A549 (cell line): Measurements from ENCODE around the gene AFAP1L2. TPM values are rescaled to one million over a fixed set of nuclear protein-coding genes. Genes with fewer than 3 reads are reported as not detected.

Experiments used
- CBX2 ChIP-seq: fragments of 200-600 bp; sonication (generic); IDR thresholded peaks from 2 replicates; pipeline ENCODE4 v1.6.1; 2016; ENCODE audit warnings: low read depth, mild to moderate bottlenecking, borderline replicate concordance
- CEBPB ChIP-seq, 2 experiments: fragments of >200 bp in 1 of 2; sonication (Bioruptor Twin) in 1 of 2; formaldehyde crosslinking in 1 of 2; IDR thresholded peaks; 2 replicates each; pipeline ENCODE4 v1.6.1; 2012 to 2016
- CHD2 ChIP-seq: fragments of 150-350 bp; IDR thresholded peaks from 2 replicates; pipeline ENCODE4 v1.6.1; 2014; ENCODE audit warnings: low read length; ENCODE audit not compliant: partially characterized antibody
- EHF ChIP-seq: fragments of 250-450 bp; sonication (Bioruptor Pico); IDR thresholded peaks from 2 replicates; pipeline ENCODE4 v1.5.0; 2020; ENCODE audit warnings: mild to moderate bottlenecking
- EP300 ChIP-seq, 2 experiments: fragments of >200 bp; sonication (Bioruptor Twin); formaldehyde crosslinking; IDR thresholded peaks; 2 replicates in 1 of 2; 3 replicates in 1 of 2; pipeline ENCODE4 v1.6.1; 2016 to 2017
- ESRRA ChIP-seq: fragments of 150-350 bp; IDR thresholded peaks from 2 replicates; pipeline ENCODE4 v1.6.1; 2014; ENCODE audit warnings: mild to moderate bottlenecking, low read length, borderline replicate concordance
- FOSL2 ChIP-seq, 2 experiments: fragments of 450-650 bp in 1 of 2; fragments of >200 bp in 1 of 2; sonication (Bioruptor Twin) in 1 of 2; formaldehyde crosslinking; IDR thresholded peaks; 2 replicates each; pipeline versions ENCODE4 v1.5.0 to v1.6.1; 2016 to 2020; ENCODE audit warnings: mild to moderate bottlenecking in 1 of 2, moderate library complexity in 1 of 2
- FOXS1 ChIP-seq: fragments of 250-450 bp; sonication (Bioruptor Pico); IDR thresholded peaks from 2 replicates; pipeline ENCODE4 v1.5.0; 2020; ENCODE audit warnings: mild to moderate bottlenecking, moderate library complexity
- HEYL ChIP-seq: fragments of 250-450 bp; sonication (Bioruptor Pico); IDR thresholded peaks from 2 replicates; pipeline ENCODE4 v1.8.0; 2021; ENCODE audit warnings: mild to moderate bottlenecking, moderate library complexity
- HOXB5 ChIP-seq: fragments of 250-450 bp; sonication (Bioruptor Pico); IDR thresholded peaks from 2 replicates; pipeline ENCODE4 v1.5.0; 2020; ENCODE audit warnings: mild to moderate bottlenecking, moderate library complexity
- KDM1A ChIP-seq: fragments of 200-600 bp; sonication (generic); IDR thresholded peaks from 2 replicates; pipeline ENCODE4 v1.6.1; 2016; ENCODE audit warnings: low read depth, mild to moderate bottlenecking
- KDM5A ChIP-seq: fragments of 200-600 bp; sonication (generic); IDR thresholded peaks from 2 replicates; pipeline ENCODE4 v1.6.1; 2016; ENCODE audit warnings: antibody characterized with exemption, mild to moderate bottlenecking
- MAFK ChIP-seq: fragments of 450-650 bp; IDR thresholded peaks from 2 replicates; pipeline ENCODE4 v1.6.1; 2014; ENCODE audit not compliant: partially characterized antibody
- MAZ ChIP-seq: fragments of 150-350 bp; IDR thresholded peaks from 2 replicates; pipeline ENCODE4 v1.6.1; 2014; ENCODE audit warnings: antibody characterized with exemption, low read depth, low read length, borderline replicate concordance
- MYC ChIP-seq: IDR thresholded peaks from 2 replicates; pipeline ENCODE4 v1.6.1; 2012; ENCODE audit warnings: mild to moderate bottlenecking, inconsistent platforms, low read length, improper control_type of control experiment, borderline replicate concordance
- NFE2L2 ChIP-seq: fragments of 150-350 bp; conservative IDR thresholded peaks from 2 replicates; pipeline ENCODE4 v1.6.1; 2014; ENCODE audit warnings: low read length
- PHF8 ChIP-seq: fragments of 200-600 bp; sonication (generic); IDR thresholded peaks from 2 replicates; pipeline ENCODE4 v1.6.1; 2016; ENCODE audit warnings: low read depth, mild to moderate bottlenecking, antibody characterized with exemption, moderate library complexity, borderline replicate concordance
- POLR2AphosphoS2 ChIP-seq: conservative IDR thresholded peaks from 2 replicates; pipeline ENCODE4 v1.6.1; 2012; ENCODE audit warnings: low read length, improper control_type of control experiment, inconsistent platforms
- RAD21 ChIP-seq, 2 experiments: fragments of >200 bp in 1 of 2; sonication (Bioruptor Twin) in 1 of 2; formaldehyde crosslinking in 1 of 2; IDR thresholded peaks in 1 of 2; conservative IDR thresholded peaks in 1 of 2; 2 replicates in 1 of 2; 3 replicates in 1 of 2; pipeline ENCODE4 v1.6.1; 2012 to 2018; ENCODE audit warnings: inconsistent platforms in 1 of 2
- RFX5 ChIP-seq: fragments of 450-650 bp; IDR thresholded peaks from 2 replicates; pipeline ENCODE4 v1.7.1; 2014; ENCODE audit warnings: antibody characterized with exemption, mild to moderate bottlenecking, moderate library complexity
- SMC3 ChIP-seq: fragments of >200 bp; sonication (Bioruptor Twin); formaldehyde crosslinking; IDR thresholded peaks from 3 replicates; pipeline ENCODE4 v1.6.1; 2018; ENCODE audit warnings: inconsistent platforms
- TFCP2L1 ChIP-seq: fragments of 250-450 bp; sonication (Bioruptor Pico); IDR thresholded peaks from 2 replicates; pipeline ENCODE4 v1.5.0; 2021; ENCODE audit warnings: mild to moderate bottlenecking
- ZFP36 ChIP-seq: fragments of 450-650 bp; IDR thresholded peaks from 2 replicates; pipeline ENCODE4 v1.6.1; 2014; ENCODE audit warnings: borderline replicate concordance; ENCODE audit not compliant: partially characterized antibody
- polyA plus RNA-seq, 4 experiments: library from polyadenylated mRNA; depleted of rRNA in 3 of 4; stranded (reverse); fragments of >200 nt; fragmentation: RNase III in 1 of 4; extraction: RNeasy Plus Mini Kit Qiagen cat#74134 plus additional on column Dnase treatment in 1 of 4; gene quantifications; 2 replicates in 3 of 4; 3 replicates in 1 of 4; pipeline ENCODE4 v1.2.3, GENCODE V29; 2011 to 2017
- TF ChIP-seq, protein P1 (sequence below): IDR thresholded peaks from 2 replicates; pipeline ENCODE4 v1.6.1; 2012
- TF ChIP-seq, protein P2 (sequence below): fragments of >200 bp; sonication (Bioruptor Twin); formaldehyde crosslinking; IDR thresholded peaks from 3 replicates; pipeline ENCODE4 v1.6.1; 2016
- TF ChIP-seq, protein P3 (sequence below): fragments of 250-450 bp; sonication (Bioruptor Pico); IDR thresholded peaks from 2 replicates; pipeline ENCODE4 v1.5.0; 2020; ENCODE audit warnings: low read depth, mild to moderate bottlenecking, moderate library complexity
- TF ChIP-seq, protein P4 (sequence below): fragments of 200-600 bp; sonication (generic); IDR thresholded peaks from 2 replicates; pipeline ENCODE4 v1.6.1; 2016; ENCODE audit warnings: antibody characterized with exemption, mild to moderate bottlenecking, moderate library complexity
- TF ChIP-seq, protein P5 (sequence below): fragments of >200 bp; sonication (Bioruptor Twin); formaldehyde crosslinking; IDR thresholded peaks from 2 replicates; pipeline ENCODE4 v1.6.1; 2016
- TF ChIP-seq, protein P6 (sequence below): fragments of 250-450 bp; sonication (Bioruptor Pico); IDR thresholded peaks from 2 replicates; pipeline ENCODE4 v1.5.0; 2021; ENCODE audit warnings: mild to moderate bottlenecking, moderate library complexity, borderline replicate concordance
- TF ChIP-seq, protein P7 (sequence below): fragments of 150-350 bp; IDR thresholded peaks from 2 replicates; pipeline ENCODE4 v1.6.1; 2014; ENCODE audit warnings: low read depth, mild to moderate bottlenecking, low read length

Gene AFAP1L2
- polyA plus RNA-seq, 2 of the 4 experiments (the other 2 are of a cell fraction), result 19.6 to 27.3 TPM

DNA sequence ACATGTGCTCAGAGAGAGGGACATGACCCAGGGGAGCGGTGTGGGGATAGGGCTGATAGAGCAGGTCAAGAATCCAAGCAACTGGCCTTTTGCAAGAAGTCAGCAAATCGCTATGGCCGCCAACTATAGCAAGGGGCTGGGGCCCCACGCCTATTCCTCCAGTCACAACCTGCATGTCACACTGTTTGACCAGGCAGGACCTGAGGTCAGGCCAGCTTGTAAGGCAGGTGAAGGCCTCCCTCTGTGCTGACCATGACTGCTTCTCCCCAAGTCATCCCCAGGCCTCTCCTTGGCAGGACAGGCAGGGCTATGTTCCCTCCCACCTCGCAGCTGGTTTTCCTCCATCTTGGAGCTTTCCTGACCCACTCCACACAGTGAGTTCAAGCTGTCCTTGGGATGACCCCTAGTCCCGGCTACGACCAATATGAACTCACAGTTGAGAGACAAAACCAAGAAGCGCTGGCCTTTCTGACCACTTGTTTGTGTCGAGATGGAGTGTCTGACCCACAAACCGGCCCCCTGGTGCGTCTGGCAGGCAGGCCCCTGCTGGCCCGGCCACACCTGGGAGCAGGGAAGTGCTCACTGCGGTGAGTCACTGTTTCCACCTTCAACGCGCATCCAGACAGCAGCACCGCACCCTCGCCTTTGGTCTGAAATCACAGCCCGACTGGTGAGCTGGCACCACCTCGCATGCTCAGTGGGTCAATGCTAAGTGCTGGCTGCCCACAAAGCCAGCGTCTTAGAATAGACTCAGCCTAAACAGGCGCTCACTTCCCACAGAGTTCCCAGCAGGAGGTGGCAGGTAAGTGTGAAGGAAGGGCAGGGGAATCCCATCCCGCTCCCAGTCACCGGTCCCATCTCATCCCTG is 83.8 kb downstream of the AFAP1L2 start (continued):
- no peak for TF ChIP-seq FOSL2 (IDR thresholded peaks at IDR 0.05)
- TF ChIP-seq FOSL2 (CRISPR knock-in tag; IDR thresholded peaks at IDR 0.05), result peak; percentile 80
- TF ChIP-seq HOXB5 (CRISPR knock-in tag), result no peak
- no peak for TF ChIP-seq ESRRA
- no peak for TF ChIP-seq PHF8
- TF ChIP-seq, protein P1, sequence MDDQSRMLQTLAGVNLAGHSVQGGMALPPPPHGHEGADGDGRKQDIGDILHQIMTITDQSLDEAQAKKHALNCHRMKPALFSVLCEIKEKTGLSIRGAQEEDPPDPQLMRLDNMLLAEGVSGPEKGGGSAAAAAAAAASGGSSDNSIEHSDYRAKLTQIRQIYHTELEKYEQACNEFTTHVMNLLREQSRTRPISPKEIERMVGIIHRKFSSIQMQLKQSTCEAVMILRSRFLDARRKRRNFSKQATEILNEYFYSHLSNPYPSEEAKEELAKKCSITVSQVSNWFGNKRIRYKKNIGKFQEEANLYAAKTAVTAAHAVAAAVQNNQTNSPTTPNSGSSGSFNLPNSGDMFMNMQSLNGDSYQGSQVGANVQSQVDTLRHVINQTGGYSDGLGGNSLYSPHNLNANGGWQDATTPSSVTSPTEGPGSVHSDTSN, result no peak
- 0 out of 3 replicates have a peak, but pooled peaks have one; percentile 11 for TF ChIP-seq SMC3
- no peak for TF ChIP-seq MAZ
- TF ChIP-seq KDM5A, result no peak
- TF ChIP-seq, protein P2, sequence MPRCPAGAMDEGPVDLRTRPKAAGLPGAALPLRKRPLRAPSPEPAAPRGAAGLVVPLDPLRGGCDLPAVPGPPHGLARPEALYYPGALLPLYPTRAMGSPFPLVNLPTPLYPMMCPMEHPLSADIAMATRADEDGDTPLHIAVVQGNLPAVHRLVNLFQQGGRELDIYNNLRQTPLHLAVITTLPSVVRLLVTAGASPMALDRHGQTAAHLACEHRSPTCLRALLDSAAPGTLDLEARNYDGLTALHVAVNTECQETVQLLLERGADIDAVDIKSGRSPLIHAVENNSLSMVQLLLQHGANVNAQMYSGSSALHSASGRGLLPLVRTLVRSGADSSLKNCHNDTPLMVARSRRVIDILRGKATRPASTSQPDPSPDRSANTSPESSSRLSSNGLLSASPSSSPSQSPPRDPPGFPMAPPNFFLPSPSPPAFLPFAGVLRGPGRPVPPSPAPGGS, result no peak
- no peak for TF ChIP-seq POLR2AphosphoS2
- TF ChIP-seq CHD2, result no peak
- TF ChIP-seq, protein P3, sequence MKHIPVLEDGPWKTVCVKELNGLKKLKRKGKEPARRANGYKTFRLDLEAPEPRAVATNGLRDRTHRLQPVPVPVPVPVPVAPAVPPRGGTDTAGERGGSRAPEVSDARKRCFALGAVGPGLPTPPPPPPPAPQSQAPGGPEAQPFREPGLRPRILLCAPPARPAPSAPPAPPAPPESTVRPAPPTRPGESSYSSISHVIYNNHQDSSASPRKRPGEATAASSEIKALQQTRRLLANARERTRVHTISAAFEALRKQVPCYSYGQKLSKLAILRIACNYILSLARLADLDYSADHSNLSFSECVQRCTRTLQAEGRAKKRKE (CRISPR knock-in tag), result no peak
- TF ChIP-seq, protein P4, sequence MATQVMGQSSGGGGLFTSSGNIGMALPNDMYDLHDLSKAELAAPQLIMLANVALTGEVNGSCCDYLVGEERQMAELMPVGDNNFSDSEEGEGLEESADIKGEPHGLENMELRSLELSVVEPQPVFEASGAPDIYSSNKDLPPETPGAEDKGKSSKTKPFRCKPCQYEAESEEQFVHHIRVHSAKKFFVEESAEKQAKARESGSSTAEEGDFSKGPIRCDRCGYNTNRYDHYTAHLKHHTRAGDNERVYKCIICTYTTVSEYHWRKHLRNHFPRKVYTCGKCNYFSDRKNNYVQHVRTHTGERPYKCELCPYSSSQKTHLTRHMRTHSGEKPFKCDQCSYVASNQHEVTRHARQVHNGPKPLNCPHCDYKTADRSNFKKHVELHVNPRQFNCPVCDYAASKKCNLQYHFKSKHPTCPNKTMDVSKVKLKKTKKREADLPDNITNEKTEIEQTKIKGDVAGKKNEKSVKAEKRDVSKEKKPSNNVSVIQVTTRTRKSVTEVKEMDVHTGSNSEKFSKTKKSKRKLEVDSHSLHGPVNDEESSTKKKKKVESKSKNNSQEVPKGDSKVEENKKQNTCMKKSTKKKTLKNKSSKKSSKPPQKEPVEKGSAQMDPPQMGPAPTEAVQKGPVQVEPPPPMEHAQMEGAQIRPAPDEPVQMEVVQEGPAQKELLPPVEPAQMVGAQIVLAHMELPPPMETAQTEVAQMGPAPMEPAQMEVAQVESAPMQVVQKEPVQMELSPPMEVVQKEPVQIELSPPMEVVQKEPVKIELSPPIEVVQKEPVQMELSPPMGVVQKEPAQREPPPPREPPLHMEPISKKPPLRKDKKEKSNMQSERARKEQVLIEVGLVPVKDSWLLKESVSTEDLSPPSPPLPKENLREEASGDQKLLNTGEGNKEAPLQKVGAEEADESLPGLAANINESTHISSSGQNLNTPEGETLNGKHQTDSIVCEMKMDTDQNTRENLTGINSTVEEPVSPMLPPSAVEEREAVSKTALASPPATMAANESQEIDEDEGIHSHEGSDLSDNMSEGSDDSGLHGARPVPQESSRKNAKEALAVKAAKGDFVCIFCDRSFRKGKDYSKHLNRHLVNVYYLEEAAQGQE, result no peak
- TF ChIP-seq RFX5, result no peak
- TF ChIP-seq ZFP36, result no peak
- TF ChIP-seq HEYL (CRISPR knock-in tag), result no peak
- 0 out of 5 replicates have a peak, but pooled peaks of 1 of the 2 experiments have one; percentile 34 for TF ChIP-seq EP300 (IDR thresholded peaks at IDR 0.05)
- TF ChIP-seq, protein P5, sequence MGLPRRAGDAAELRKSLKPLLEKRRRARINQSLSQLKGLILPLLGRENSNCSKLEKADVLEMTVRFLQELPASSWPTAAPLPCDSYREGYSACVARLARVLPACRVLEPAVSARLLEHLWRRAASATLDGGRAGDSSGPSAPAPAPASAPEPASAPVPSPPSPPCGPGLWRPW, result no peak
- TF ChIP-seq CEBPB (IDR thresholded peaks at IDR 0.05), result no peak
- TF ChIP-seq MYC, result no peak
- TF ChIP-seq RAD21 (conservative IDR thresholded peaks at IDR 0.05 in 1 of 2, IDR thresholded peaks at IDR 0.05 in 1 of 2), result 0 out of 5 replicates have a peak, but pooled peaks of 1 of the 2 experiments have one; percentile 17
- no peak for TF ChIP-seq KDM1A
- no peak for TF ChIP-seq MAFK
- TF ChIP-seq, protein P6, sequence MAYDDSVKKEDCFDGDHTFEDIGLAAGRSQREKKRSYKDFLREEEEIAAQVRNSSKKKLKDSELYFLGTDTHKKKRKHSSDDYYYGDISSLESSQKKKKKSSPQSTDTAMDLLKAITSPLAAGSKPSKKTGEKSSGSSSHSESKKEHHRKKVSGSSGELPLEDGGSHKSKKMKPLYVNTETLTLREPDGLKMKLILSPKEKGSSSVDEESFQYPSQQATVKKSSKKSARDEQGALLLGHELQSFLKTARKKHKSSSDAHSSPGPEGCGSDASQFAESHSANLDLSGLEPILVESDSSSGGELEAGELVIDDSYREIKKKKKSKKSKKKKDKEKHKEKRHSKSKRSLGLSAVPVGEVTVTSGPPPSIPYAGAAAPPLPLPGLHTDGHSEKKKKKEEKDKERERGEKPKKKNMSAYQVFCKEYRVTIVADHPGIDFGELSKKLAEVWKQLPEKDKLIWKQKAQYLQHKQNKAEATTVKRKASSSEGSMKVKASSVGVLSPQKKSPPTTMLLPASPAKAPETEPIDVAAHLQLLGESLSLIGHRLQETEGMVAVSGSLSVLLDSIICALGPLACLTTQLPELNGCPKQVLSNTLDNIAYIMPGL (CRISPR knock-in tag), result no peak
- TF ChIP-seq EHF (CRISPR knock-in tag), result no peak
- no peak for TF ChIP-seq FOXS1 (CRISPR knock-in tag)
- TF ChIP-seq CBX2, result no peak
- no peak for TF ChIP-seq TFCP2L1
- TF ChIP-seq, protein P7, sequence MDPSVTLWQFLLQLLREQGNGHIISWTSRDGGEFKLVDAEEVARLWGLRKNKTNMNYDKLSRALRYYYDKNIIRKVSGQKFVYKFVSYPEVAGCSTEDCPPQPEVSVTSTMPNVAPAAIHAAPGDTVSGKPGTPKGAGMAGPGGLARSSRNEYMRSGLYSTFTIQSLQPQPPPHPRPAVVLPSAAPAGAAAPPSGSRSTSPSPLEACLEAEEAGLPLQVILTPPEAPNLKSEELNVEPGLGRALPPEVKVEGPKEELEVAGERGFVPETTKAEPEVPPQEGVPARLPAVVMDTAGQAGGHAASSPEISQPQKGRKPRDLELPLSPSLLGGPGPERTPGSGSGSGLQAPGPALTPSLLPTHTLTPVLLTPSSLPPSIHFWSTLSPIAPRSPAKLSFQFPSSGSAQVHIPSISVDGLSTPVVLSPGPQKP, result no peak
- no peak for TF ChIP-seq NFE2L2
